ENCODE data around the gene AIF1.

Gene AIF1

GRCh38 chr6:31642798-31643570, 27.9 kb downstream of the AIF1 start:
- no peak for DNase-seq (ENCODE audit: low read depth)

- no peak for DNase-seq (ENCODE audit: low read depth)
These were observed 28.9 kb downstream of the AIF1 start for GRCh38 chr6:31643818-31644454.

DNA sequence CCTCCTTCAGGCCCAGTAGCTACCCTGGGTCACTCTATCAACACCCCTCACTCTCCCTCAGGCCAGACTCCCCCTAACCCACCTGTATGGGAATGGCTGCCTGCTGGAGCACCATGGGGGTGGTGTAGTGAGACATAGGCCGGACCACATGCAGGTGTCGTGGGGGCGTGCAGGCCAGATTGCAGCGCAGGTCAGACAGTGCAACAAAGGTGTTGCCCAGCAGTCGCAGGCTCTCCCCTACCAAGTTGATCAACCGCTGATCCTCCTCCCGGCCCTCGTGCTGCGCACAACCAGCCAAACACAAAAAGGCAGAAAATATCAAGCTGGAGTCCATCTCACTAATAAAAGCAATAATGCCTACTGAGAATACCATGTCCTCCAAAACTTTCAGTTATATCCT, 30.3 kb downstream of the AIF1 start:
- DNase-seq (ENCODE audit: low read depth) = no peak

- DNase-seq (ENCODE audit: low read depth) = no peak
These were observed 36.7 kb downstream of the AIF1 start for GRCh38 chr6:31651602-31652191.

DNA sequence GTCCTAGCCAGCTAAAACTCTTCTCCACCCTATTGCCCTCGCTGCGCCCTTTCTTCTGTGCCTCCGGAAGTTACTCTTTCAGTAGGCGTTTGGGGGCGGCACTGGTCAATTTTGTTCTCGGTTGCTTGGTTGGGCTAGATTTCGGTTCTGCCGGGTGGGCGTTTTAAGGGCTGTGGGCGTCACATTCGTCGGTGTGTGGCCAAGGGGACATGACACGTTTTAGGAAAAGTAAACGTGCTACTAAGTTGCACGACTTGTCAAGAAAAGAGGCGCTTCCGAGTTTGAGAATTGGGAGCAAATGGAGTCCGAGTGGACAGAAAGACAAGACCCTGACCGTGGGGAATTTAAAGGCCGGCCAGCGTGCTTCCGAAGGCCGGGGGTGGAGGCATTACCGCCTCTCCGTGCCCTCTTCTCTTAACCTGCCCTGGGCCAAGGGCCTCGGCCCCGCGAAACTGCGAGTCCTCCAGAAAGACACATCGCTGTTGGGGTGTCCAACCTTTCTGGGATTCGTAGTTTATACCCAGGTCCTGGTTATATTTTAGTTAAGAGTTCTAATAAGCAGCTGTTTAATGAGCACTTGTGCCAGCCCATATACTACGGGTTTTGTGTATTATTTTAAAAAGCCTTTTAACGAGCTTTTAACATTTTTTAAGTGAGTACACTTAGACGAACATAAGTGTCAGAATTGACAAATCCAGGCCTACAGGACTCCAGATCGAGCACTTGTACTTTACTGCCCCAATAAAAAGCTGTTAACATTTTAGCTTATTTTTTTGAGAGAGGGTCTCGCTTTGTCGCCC, 38.1 kb downstream of the AIF1 start:
- no peak for DNase-seq (ENCODE audit: low read depth)

DNA sequence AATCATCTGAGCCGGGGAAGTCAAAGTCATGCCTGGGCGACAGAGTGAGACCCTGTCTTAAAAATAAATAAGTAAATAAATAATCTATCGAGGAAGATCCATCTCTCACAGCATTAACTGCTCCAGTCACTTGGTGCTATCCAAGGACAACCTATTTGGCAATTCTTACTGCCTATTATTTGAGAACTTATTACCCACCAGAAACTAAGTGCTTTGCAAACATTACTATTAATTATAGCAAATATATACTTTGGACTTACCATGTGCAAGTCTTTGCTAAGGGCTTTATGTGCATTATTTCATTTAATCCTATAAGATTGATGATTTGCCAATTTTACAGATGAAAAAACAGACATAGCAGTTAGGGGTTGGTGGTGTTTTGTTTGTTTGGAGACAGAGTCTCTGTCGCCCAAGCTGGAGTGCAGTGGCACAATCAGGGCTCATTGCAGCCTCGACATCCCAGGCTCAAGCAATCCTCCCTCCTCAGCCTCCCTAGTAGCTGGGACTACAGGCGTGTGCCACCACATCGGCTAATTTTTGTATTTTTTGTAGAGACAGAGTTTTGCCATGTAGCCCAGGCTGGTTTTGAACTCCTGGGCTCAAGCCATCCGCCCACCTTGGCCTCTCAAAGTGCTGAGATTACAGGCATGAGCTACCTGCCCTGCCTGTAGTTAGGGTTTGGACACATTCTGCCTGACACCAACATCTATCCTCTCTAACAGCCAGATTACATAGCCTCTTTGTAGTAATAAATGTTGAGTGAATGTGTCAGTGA, 39.7 kb downstream of the AIF1 start:
- no peak for DNase-seq (ENCODE audit: low read depth)

DNA sequence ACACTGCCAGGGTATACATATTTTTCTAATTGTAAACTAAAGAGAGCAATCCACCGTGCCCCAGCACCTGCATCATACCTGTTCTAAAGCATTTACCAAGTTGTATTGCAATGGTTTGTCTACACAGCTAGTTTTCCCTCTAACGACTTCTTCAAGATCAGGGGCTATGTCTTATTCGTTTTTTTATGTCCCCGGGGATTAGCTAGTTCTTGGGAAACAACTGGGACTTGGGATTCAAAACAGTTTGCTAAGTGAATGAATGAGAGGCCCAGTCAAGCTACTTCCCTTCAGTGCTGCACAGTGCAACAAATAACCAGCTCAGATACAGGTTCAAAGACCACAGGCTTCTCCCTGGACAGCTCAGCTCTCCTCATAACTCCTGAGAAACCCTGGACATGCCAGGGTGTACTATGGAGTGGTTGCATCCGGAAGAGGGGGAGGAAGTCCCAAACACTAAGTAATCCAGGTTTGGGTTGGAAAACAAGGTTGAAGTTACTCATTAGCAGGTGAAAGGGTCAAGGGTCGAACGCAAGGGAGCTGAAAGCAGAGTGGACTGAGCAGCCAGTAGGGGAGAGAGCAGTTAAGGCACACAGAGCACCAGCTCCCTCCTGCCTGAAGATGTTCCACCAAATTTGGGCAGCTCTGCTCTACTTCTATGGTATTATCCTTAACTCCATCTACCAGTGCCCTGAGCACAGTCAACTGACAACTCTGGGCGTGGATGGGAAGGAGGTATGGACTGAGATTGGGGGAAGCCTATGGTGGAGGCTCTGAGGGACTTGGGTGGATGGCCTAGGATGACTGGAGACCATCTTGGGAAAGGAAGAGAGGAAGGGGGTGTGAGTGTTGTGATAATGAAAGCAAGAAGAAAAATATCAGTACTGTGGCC, 40.6 kb downstream of the AIF1 start, which contains the start of gene APOM:
Gene APOM, plus strand, starts transcription at position 546 of the 889 bp plus-strand sequence. Its CDS starts 73 bp downstream, at position 619.
- no peak for DNase-seq (ENCODE audit: low read depth)

- no peak for DNase-seq (ENCODE audit: low read depth)
These were observed 42.5 kb downstream of the AIF1 start for GRCh38 chr6:31657406-31658157.

DNA sequence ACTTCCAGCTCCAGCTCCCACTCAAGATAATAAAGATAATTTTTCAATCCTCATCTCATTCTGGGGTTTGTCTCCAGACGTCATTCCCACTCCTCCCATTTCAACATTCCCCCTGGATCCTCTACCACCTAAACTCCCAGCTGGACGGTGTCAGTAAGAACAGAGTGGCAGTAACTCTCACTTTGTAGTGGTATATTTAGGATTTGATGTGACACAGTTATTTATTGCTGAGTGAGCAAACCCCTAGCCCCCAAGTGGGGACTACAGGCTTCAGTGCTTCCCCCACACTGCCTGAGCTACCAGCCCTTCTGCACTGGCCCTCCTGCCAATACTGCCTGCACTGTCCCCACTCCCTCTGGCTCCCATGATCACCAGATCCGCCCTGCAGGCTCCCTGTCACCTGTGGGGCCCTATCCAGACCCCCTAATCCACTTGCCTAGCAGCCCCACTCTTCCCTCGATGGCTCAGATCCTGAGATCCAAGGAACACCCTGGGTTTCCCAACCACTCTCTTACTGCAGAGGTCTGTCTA, 43.2 kb downstream of the AIF1 start:
- no peak for DNase-seq (ENCODE audit: low read depth)

GRCh38 chr6:31658983-31659648, 44.1 kb downstream of the AIF1 start:
- DNase-seq (ENCODE audit: low read depth) = no peak

DNA sequence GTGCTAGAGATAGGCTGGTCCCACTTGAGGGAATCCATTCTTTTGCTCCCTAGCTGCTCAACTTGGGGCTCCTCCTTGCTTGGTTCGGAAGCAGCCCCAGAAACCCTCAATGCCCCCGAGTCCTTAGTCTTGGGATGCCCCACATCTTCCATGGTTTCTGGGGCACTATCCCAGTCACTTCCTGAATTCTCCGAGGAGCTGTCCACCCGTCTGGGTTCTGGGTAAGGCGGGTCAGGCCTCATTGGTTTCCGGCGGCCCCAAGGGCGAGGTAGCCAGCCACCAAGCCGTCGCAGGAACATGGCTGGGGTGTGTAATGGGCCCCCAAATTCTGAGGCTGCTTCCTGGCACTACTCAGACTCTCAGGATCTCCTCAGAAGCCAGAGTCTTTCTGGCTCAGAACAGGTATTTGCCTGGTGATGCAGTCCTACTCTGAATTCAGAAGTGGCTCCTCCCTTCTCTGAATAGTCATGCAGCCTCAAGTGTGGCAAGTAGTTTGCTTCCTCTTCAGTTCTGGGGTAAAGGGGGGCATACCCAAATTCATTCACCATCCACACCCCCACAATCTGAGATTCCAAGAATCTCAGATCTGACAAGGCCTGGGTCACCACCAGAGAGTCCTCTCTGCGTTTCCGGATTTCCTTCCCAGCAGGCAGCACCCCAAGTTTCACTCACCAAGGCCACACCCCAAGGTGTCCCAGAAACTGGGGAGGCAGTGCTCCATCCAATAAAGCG, 44.8 kb downstream of the AIF1 start:
- no peak for DNase-seq (ENCODE audit: low read depth)

- DNase-seq (ENCODE audit: low read depth) = no peak
These were observed 45.6 kb downstream of the AIF1 start, which contains the start of gene C6orf47 for GRCh38 chr6:31660381-31661261. Gene C6orf47 (minus strand): TSS chr6:31660778. CDS start chr6:31659947, 831 bp downstream.

DNA sequence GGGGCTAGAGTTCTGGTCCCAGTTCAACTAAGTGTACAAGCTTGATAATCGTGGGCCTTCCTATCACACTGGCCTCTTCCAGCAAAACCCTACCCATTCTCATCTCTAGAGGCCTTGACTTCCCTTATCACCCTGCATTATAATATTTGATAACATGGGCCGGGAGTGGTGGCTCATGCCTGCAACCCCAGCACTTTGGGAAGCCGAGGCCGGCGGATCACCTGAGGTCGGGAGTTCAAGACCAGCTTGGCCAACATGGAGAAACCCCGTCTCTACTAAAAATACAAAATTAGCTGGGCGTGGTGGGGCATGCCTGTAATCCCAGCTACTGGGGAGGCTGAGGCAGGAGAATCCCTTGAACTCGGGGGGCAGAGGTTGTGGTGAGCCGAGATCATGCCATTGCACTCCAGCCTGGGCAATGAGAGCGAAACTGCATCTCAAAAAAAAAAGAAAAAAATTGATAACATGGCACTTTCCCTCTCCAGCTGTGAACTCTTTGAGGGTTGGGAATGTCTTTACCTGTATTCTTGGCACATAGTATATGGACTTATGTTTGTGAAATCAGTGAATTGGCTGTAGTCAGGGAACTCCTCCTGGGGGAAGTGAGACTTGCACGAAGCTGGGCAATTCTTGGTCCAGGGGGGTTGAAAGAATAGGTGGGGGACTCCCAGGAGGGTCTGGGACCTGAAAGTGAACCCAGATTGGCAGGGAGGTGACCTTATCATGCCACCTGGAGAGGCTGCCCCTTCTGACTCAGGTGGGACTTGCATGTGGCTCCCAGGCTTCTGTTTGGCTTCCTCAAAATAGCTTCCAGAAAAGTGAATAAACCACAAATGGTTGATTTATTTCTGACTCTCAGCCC, 46.5 kb downstream of the AIF1 start:
- no peak for DNase-seq (ENCODE audit: low read depth)

DNA sequence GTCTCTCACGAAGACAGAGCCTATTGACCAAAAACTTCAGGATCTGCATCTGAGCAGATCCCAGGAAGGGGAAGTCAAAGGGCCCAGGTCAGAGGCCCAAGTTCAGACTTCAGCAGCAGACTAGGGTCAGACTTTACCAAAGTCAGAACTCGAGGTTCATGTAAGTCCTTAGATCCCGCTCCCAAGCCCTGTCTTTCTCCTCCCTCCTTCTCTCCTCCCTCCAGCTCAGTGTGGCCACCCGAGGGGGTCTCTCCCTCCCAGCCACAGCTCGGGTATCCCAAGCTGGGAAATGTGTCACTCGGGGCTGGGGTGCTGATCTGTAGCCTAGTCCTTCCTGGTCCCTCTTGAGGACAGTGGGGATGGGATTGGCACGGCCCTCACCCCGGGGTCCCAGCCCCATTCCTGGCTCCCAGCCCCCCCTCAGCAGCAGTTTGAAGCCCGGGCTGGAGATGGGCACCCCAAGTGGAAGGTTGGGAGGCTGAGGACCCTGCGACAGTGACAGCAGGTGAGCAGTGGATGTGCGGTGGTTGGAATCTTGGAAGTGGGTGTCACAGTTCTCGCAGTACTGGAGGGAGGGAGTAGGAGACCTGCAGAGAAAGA, 47.2 kb downstream of the AIF1 start:
- no peak for DNase-seq (ENCODE audit: low read depth)

DNA sequence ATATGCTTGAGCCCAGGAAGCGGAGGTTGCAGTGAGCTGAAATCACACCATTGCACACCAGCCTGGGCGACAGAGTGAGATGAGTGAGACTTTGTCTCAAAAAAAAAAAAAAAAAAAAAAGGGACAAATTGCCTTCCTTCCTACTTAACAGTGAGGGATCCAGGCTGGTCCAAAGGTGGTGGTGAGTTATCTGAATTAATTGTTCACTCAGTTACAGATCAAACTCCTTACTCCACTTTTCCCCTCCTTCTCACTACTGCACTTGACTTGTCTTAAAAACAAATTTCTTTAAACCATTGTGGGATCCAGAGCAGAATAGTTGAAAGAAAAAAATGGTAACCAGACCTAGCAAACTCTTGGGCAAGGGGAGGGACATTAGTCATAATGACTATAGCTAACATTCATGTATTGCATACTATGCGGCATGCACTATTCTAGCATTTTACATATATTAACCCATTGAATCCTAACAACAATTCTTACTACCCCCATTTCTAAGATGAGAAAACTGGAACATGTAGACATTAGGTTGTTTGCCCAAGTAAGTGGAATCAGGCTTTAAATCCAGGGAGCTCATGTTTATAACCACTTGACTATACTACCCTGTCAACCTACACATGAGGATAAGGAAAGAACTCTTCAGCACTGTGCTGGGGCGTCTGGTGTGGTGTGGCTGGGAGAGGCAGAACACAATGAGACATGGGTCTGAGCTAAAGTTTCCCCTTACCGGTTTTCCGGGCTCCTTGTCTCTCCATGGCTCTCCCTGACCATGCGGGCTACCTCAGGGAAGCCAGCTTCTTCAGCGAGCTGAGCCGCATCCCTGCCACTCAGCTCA, 48.3 kb downstream of the AIF1 start:
- DNase-seq (ENCODE audit: low read depth) = no peak
